GM18858 (cell line): ENCODE results near the gene SLAMF1.
"Not testable (repeated sequence)": the region's sequence is repeated elsewhere in the genome, so short reads cannot be mapped to it uniquely, and the experiment has no call there.

Source experiments
- ATAC-seq: cut with Tn5 transposase; IDR thresholded peaks from one replicate; pipeline ENCODE4 v1.9.1; 2021; ENCODE audit not compliant: unreplicated experiment

Gene SLAMF1

DNA sequence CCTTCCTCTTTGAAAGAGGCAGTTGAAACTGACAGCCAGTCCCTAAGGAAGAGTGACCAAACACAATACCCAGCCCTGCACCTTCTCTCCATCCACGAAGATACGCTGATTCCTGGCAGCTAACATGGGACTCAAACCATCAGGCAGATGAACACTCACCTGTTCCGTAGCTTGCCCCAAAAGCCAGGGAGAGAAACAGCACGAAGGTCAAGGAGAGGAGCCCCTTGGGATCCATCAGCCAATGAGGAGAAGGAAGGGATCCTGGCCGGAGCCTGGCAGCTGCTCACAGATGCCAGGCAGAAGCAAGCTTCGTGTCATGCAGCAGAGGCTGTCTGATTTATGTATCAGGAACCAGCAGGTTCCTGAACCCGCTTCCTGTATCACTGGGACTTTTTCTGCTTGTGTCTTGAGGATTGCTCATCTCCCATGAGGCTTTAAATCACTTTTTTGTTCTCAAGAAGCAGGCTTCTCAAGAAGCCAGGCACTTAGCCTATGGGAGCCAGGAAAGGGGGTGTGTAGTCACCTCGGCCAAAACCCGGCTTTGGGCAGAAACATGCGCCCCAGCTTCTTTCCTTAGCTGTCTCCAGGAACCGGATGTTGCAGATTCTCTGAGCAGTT lies at the start of gene SLAMF1:
Gene SLAMF1 (minus strand): TSS at position 334 of the 618 bp plus-strand sequence. CDS start 99 bp downstream, at position 235.
- peak; percentile 40 for ATAC-seq

- ATAC-seq, result not testable (repeated sequence)
Measured at GRCh38 chr1:160692390-160692789, 45.5 kb upstream of the SLAMF1 start.

- ATAC-seq, result no peak
Measured at GRCh38 chr1:160685266-160685665, 38.4 kb upstream of the SLAMF1 start.

- ATAC-seq, result no peak
Measured at GRCh38 chr1:160682983-160683865, 36.4 kb upstream of the SLAMF1 start.

GRCh38 chr1:160681891-160682140 lies 35.0 kb upstream of the SLAMF1 start:
- no peak for ATAC-seq

- peak; percentile 47 for ATAC-seq
Measured at GRCh38 chr1:160681066-160681890, 34.4 kb upstream of the SLAMF1 start.

- no peak for ATAC-seq
Measured at GRCh38 chr1:160680399-160680798, 33.6 kb upstream of the SLAMF1 start.

- no peak for ATAC-seq
Measured at GRCh38 chr1:160679893-160680292, 33.0 kb upstream of the SLAMF1 start.

DNA sequence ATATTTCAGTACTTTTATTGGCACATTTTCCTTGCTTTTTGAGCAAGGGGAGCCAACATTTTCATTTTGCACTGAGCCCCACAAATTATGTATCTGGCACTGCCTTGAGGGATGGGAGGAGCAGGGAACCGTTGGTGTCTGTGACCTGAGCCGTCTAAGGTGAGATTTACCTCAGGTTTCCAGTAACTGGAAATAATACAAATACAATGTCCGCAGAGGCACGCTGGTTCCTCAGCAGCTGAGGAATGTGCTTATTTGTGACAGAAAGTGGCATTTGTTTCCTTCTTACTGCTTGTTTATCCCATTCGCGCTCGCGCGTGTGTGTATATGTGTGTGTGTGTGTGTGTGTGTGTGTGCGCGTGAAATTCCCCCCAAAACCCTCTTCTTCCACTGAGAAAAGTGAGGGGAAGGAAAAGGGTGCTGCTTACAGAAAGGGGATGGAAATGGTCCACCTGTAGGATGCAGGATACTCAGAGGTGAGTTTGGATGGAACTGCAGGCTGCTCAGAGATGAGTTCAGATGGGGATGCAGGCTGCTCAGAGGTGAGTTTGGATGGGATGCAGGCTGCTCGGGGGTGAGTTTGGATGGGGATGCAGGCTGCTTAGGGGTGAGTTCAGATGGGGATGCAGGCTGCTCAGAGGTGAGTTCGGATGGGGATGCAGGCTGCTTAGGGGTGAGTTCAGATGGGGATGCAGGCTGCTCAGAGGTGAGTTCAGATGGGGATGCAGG lies 30.2 kb upstream of the SLAMF1 start:
- no peak for ATAC-seq

- no peak for ATAC-seq
Measured at GRCh38 chr1:160675641-160676410, 29.0 kb upstream of the SLAMF1 start.

DNA sequence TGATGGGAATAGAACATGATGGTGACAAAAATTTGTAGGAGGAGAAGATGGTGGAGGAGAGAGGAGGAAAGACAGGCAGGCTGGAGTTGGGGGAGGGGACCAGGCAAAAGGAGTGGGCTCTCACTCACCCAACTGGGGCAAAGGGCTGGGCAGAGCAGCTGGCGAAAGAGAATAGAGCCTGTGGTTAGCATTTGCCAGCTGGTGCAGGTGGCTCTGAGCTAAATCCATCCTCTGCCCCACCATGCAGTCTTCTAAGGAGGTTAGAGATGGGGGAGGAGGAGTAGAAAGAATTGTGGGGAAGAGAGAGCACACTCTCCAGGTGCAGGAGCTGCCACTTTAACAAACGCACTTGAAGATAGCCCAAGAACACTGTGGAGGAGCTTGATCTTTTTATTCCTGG lies 27.6 kb upstream of the SLAMF1 start:
- no peak for ATAC-seq

DNA sequence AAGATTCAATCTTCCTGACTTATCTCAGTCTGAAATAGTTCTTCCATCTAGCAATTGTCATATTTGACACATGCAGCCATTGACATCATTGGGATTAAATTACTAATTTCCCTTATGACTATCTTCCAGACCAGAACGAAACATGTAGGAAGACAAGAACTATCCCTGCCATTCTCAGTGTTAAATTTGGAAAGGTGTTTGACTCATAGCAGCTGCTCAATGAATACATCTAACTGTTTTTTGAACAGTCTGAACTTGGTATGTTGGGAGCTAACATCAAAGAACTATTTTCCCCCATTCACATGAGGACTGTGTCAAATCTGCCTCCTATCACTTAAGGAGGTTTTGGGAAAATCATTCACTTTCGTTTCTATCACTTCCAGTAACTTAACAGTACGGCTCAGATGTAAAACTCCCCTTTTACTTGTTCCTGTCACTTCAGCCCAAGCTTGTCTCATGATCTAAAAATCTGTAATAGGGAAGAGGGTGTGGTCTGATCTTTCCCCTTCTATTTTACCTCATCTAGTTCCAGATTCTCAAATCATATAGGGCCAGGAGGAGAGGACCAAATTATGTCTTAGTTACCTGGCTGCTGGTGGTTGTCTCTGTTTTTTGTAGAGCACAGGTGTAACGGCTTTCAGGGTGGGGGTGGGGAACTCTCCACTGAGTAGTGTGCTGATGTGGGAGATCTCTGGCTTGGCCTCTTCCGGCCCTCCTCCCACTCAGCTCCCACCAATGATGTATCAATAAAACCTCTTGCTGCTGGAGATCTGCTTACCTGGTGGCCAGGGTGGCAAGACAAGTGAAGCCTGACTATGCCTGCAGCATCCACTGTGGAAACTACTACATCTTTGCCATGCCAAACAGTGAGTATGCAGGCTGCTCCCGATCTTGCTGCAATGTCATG lies 26.2 kb upstream of the SLAMF1 start:
- no peak for ATAC-seq

GRCh38 chr1:160671603-160672517 lies 25.0 kb upstream of the SLAMF1 start:
- no peak for ATAC-seq

DNA sequence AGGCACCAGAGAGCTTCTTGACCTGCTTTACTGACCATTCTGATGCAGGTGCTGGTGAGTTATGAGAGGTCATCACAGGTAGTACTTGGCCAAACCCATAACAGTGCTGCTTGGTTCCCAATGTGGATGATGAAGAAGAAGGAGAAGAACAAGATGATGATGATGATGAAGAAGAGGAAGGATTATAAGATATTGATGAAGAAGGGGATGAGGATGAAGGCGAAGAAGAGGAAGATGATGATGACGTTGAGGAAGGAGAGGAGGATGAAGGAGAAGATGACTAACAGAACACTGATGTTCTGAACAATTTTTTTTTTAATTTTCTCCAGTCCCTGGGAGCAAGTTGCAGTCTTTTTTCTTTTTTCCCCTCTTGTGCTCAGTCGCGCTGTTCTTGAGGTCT lies 23.9 kb upstream of the SLAMF1 start:
- no peak for ATAC-seq

GRCh38 chr1:160669802-160670201 lies 23.0 kb upstream of the SLAMF1 start:
- ATAC-seq, result no peak

DNA sequence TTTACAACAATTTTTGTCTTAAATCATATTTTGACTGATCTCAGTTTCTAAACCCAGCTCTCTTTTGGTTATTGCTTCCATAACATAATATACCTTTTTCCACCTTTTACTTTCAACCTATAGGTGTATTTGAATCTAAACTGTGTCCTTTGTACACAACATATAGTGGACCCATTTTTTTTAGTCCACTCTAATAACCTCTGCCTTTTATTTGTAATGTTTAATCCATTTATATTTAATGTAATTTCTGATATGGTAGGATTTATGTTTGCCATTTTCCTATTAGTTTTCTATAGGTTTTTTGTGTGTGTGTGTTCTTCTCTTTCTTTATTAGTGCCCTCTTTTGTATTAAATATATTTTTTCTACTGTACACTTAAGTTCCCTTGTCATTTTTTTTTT lies 22.4 kb upstream of the SLAMF1 start:
- no peak for ATAC-seq

- no peak for ATAC-seq
Measured at GRCh38 chr1:160667896-160668295, 21.1 kb upstream of the SLAMF1 start.

DNA sequence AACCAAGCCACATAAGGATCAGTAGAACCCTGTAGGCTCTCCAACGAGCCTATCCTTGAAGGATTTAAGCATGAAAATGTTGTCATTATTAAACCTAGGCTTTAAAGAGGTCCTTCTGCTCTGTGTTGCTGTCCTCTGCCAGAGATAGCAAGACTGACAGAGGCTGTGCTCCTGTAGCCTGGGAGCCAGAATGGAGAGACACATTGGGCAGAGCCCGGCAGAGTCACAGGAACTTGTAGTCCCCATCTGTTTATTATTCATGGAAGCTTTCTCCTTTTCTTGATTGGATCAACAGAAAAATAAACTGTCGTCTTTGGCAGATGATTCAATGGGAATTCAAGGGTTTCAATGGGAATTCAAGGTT lies 19.2 kb upstream of the SLAMF1 start:
- no peak for ATAC-seq
